OCI-LY3 (cell line): ENCODE measurements around the gene STUB1.

Experiments
- EZH2phosphoT487 ChIP-seq: fragments of 200-600 bp; shearing (Covaris generic); IDR thresholded peaks from 2 replicates; pipeline ENCODE4 v1.6.1; 2018; ENCODE audit warnings: antibody characterized with exemption, mixed run types, low read depth
- TF ChIP-seq, protein P1 (sequence below): fragments of 200-600, 300-600 bp; sonication (generic); IDR thresholded peaks from 2 replicates; pipeline ENCODE4 v1.5.1; 2014; ENCODE audit warnings: antibody characterized with exemption, low read length, low read depth

DNA sequence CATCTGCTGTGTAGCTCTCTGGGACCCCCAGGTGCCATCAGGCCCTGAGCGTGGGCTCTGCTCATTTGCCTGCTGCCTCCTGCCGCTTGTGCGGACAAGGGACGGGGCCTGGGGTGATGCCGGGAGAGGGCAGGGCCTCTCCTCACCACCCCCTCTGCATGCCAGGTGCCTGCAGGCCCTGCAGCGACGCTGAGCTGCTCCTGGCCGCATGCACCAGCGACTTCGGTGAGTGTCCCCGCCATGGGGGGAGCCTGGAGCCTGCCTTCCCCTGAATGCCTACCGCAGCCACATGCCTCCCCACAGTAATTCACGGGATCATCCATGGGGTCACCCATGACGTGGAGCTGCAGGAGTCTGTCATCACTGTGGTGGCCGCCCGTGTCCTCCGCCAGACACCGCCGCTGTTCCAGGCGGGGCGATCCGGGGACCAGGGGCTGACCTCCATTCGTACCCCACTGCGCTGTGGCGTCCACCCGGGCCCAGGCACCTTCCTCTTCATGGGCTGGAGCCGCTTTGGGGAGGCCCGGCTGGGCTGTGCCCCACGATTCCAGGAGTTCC, 36.6 kb downstream of the STUB1 start:
- TF ChIP-seq, protein P1, sequence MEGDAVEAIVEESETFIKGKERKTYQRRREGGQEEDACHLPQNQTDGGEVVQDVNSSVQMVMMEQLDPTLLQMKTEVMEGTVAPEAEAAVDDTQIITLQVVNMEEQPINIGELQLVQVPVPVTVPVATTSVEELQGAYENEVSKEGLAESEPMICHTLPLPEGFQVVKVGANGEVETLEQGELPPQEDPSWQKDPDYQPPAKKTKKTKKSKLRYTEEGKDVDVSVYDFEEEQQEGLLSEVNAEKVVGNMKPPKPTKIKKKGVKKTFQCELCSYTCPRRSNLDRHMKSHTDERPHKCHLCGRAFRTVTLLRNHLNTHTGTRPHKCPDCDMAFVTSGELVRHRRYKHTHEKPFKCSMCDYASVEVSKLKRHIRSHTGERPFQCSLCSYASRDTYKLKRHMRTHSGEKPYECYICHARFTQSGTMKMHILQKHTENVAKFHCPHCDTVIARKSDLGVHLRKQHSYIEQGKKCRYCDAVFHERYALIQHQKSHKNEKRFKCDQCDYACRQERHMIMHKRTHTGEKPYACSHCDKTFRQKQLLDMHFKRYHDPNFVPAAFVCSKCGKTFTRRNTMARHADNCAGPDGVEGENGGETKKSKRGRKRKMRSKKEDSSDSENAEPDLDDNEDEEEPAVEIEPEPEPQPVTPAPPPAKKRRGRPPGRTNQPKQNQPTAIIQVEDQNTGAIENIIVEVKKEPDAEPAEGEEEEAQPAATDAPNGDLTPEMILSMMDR, result no peak
- no peak for TF ChIP-seq EZH2phosphoT487
